Uterine smooth muscle cell (primary cell): ENCODE measurements around the gene PPP1R2. TPM values are rescaled to one million over a fixed set of nuclear protein-coding genes. Genes with fewer than 3 reads are reported as not detected.

ENCODE experiments used
- total RNA-seq: library from RNA; depleted of rRNA; stranded (reverse); fragments of >200 nt; gene quantifications from 2 replicates; pipeline ENCODE4 v1.2.3, GENCODE V29; 2014

The PPP1R2 gene
- total RNA-seq, result 111 and 113 TPM in 2 replicates

DNA sequence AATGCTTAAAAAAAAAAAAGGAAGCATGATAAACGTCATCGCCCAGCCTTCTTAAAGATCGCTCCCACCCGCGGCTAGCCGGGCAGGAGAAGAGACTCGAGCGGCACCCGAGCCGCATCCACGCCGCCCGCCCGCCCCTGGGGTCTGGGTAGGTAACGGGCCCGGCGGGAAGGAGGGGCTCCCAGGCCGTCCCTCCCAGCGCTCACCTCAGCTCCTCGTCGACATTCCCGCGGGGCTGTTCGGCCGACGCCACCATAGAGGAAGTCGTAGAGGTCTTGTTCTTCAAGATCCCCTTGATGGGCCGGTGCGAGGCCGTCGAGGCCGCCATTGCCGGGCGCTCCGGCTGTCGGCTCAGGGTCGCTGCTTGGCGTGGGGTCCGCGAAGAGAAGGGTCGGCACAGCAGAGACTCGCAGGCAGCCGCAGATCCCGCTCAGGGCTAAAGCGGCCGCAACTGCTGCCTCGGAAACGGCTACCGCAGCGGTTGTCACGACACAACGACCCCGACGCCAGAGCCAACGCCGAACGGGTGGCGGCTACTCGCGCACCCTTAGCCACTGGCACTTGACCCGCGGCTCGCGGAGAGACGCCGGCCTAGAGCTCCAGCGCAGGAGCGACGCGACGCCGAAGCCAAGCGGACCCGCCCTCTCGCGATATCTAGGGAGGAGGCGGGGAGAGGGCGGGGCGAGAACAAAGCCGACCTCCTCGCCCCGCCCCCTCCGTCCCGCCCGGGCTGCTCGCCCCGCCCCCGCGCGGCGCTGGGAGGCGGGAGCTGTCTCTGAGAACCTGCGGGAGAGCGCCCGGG is at the start of gene PPP1R2:
Gene PPP1R2, minus strand, starts transcription at position 628 of the 802 bp plus-strand sequence. Its CDS starts 300 bp downstream, at position 328.

DNA sequence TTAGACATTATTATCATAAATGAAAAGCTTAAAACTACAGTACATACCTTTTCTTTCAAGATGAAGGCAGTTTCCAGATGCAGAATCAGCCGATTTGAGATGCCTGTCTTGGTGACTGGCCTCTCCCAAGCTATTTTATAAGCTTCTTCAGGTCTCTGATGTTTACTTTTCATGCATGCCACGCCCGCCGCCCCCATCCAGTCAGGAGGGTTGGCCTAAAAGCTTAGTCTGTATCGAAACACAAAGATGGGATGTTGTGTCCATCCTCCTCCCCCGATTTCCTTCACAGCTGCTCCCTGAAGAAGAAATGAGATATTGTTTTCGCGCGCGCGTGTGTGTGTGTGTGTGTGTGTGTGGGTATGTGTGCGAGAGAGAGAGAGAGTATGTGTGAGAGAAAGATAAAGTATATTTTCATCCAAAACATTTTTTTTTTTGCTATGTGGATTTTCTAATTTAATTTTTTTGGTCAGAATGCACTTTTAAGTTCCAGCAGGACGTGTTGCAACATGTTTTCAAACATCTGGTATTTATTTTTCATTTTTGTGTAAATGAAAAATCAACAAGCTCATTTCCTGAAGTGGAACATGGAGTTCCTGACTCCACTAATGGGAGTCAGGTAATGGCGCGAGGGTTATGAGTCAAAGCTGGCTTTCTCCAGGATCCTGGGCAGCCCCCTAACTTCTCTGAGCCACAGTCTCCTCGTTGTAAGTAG is 40.9 kb upstream of the PPP1R2 start, which contains the start of gene APOD:
Gene APOD, minus strand, starts transcription at position 110 of the 712 bp plus-strand sequence. CDS start 4,479 bp downstream, outside the sequence.

Other genes starting within 250 kb of the PPP1R2 start
- 74.1 and 96.1 TPM in 2 replicates for gene ACAP2, start 100.3 kb downstream of the PPP1R2 start, total RNA-seq
- 0.11 and 0.37 TPM in 2 replicates for gene APOD, start 40.6 kb upstream of the PPP1R2 start, total RNA-seq
- 0.12 and 0.22 TPM in 2 replicates for gene MUC20, start 177.7 kb upstream of the PPP1R2 start, total RNA-seq